H1 (cell line): ENCODE data around the gene RBCK1. TPM values are rescaled to one million over a fixed set of nuclear protein-coding genes. Genes with fewer than 3 reads are reported as not detected.

Experiments
- CTCF ChIA-PET: fragments of 300-600 bp; sonication (Branson Sonifier 250); formaldehyde crosslinking; loops from one replicate; lab custom pipeline; 2021; ENCODE audit not compliant: partially characterized antibody; lab: Charles Lee
- POLR2A ChIA-PET: fragments of 300-600 bp; sonication (Branson Sonifier 250); formaldehyde crosslinking; loops from one replicate; lab custom pipeline; 2021; ENCODE audit warnings: inconsistent platforms; ENCODE audit not compliant: partially characterized antibody; lab: Charles Lee
- DNase-seq, 2 experiments: peaks; one replicate each; pipeline versions ENCODE4 v3.0.0 to v3.0.0-alpha.2; 2010 to 2022; ENCODE audit warnings: low spot score in 2 of 2, low read depth in 1 of 2, mixed read lengths in 1 of 2
- FAIRE-seq: peaks from 2 replicates; lab custom pipeline; 2011; peaks lifted over from hg19 to GRCh38; lab: Jason Lieb, UNC
- H2AFZ ChIP-seq: 2 replicates; pipeline ENCODE4 v1.8.1; 2012; ENCODE audit warnings: low read length, inconsistent platforms
- H2AK5ac ChIP-seq: 2 replicates; pipeline ENCODE4 v1.6.1; 2013; ENCODE audit warnings: low read depth, low read length
- H2BK120ac ChIP-seq: replicated peaks from 2 replicates; pipeline ENCODE3; 2013; ENCODE audit warnings: low read depth, low read length, inconsistent platforms
- H2BK12ac ChIP-seq: 2 replicates; pipeline ENCODE4 v1.6.1; 2013; ENCODE audit warnings: low read depth, low read length
- H2BK15ac ChIP-seq: 2 replicates; pipeline ENCODE4 v1.6.1; 2013; ENCODE audit warnings: low read length
- H2BK20ac ChIP-seq: 2 replicates; pipeline ENCODE4 v1.6.1; 2013; ENCODE audit warnings: low read length
- H2BK5ac ChIP-seq: 2 replicates; pipeline ENCODE4 v1.6.1; 2013; ENCODE audit warnings: low read depth, low read length
- H3K14ac ChIP-seq: 2 replicates; pipeline ENCODE4 v1.6.1; 2013; ENCODE audit warnings: inconsistent platforms; ENCODE audit not compliant: insufficient read length
- H3K18ac ChIP-seq: 2 replicates; pipeline ENCODE4 v1.6.1; 2013; ENCODE audit warnings: low read length; ENCODE audit errors: extremely low read depth
- H3K23ac ChIP-seq: 2 replicates; pipeline ENCODE4 v1.6.1; 2013; ENCODE audit warnings: inconsistent platforms; ENCODE audit not compliant: insufficient read length
- H3K23me2 ChIP-seq: 2 replicates; pipeline ENCODE4 v1.6.1; 2013; ENCODE audit warnings: low read depth, low read length
- H3K27ac ChIP-seq: 2 replicates; pipeline ENCODE4 v1.6.1; 2011; ENCODE audit warnings: low read depth, low read length, inconsistent platforms
- H3K27me3 ChIP-seq, 4 experiments: replicated peaks in 1 of 4; 1 replicate in 1 of 4; 2 replicates in 3 of 4; pipeline versions ENCODE4 v1.6.1 to v1.8.1; 2011 to 2013; ENCODE audit warnings: low read length in 3 of 4, mild to moderate bottlenecking in 3 of 4, inconsistent platforms in 2 of 4, mixed read lengths in 2 of 4, moderate library complexity in 1 of 4; ENCODE audit not compliant: control insufficient read depth in 3 of 4, insufficient read depth in 3 of 4; ENCODE audit errors: extremely low read depth in 1 of 4
- H3K36me3 ChIP-seq, 4 experiments: 2 replicates each; pipeline versions ENCODE4 v1.6.1 to v1.8.1; 2011 to 2013; ENCODE audit warnings: mild to moderate bottlenecking in 4 of 4, low read length in 3 of 4, moderate library complexity in 2 of 4, control low read depth in 1 of 4, inconsistent platforms in 1 of 4; ENCODE audit not compliant: insufficient read depth in 4 of 4, control insufficient read depth in 2 of 4
- H3K4ac ChIP-seq: replicated peaks from 2 replicates; pipeline ENCODE3; 2013; ENCODE audit warnings: low read length, low read depth, mixed read lengths, inconsistent platforms; ENCODE audit not compliant: insufficient read length
- H3K4me1 ChIP-seq, 4 experiments: replicated peaks in 1 of 4; 1 replicate in 1 of 4; 2 replicates in 3 of 4; pipeline versions ENCODE4 v1.6.1 to v1.8.1; 2011 to 2013; ENCODE audit warnings: low read length in 3 of 4, inconsistent platforms in 2 of 4, mixed read lengths in 1 of 4; ENCODE audit not compliant: insufficient read depth in 4 of 4, control insufficient read depth in 3 of 4
- H3K4me2 ChIP-seq, 2 experiments: 2 replicates each; pipeline versions ENCODE4 v1.6.1 to v1.8.1; 2011 to 2013; ENCODE audit warnings: low read depth in 2 of 2, low read length in 2 of 2, control low read depth in 1 of 2, inconsistent platforms in 1 of 2, mild to moderate bottlenecking in 1 of 2; ENCODE audit not compliant: insufficient read depth in 1 of 2
- H3K4me3 ChIP-seq, 4 experiments: fragments of 200-600, 300-600 bp in 1 of 4; sonication (generic), shearing (Covaris generic), sonication (Bioruptor Twin) in 1 of 4; 2 replicates each; pipeline versions ENCODE4 v1.5.1 to v1.8.1; 2011 to 2016; ENCODE audit warnings: low read length in 4 of 4, low read depth in 3 of 4, control low read depth in 2 of 4, inconsistent platforms in 2 of 4, mild to moderate bottlenecking in 2 of 4, mixed read lengths in 1 of 4, moderate library complexity in 1 of 4; ENCODE audit not compliant: insufficient read depth in 2 of 4; ENCODE audit errors: extremely low read depth in 1 of 4
- H3K56ac ChIP-seq: replicated peaks from 2 replicates; pipeline ENCODE3; 2013; ENCODE audit warnings: low read depth, mild to moderate bottlenecking, mixed read lengths, low read length, inconsistent platforms; ENCODE audit not compliant: insufficient read length
- H3K79me1 ChIP-seq: 2 replicates; pipeline ENCODE4 v1.6.1; 2013; ENCODE audit warnings: low read depth, low read length, control low read depth
- H3K79me2 ChIP-seq, 2 experiments: 2 replicates each; pipeline versions ENCODE4 v1.6.1 to v1.8.1; 2012 to 2013; ENCODE audit warnings: low read length in 2 of 2, mild to moderate bottlenecking in 2 of 2, inconsistent platforms in 1 of 2; ENCODE audit not compliant: insufficient read depth in 2 of 2, control insufficient read depth in 1 of 2
- H3K9ac ChIP-seq, 4 experiments: replicated peaks in 1 of 4; 1 replicate in 1 of 4; 2 replicates in 3 of 4; pipeline versions ENCODE4 v1.6.1 to v1.8.1; 2011 to 2013; ENCODE audit warnings: low read depth in 3 of 4, low read length in 3 of 4, control low read depth in 2 of 4, mild to moderate bottlenecking in 2 of 4, moderate library complexity in 2 of 4, inconsistent platforms in 1 of 4; ENCODE audit errors: extremely low read depth in 1 of 4
- H3K9me3 ChIP-seq, 2 experiments: 2 replicates each; pipeline versions ENCODE4 v1.6.1 to v1.8.1; 2012 to 2013; ENCODE audit warnings: mild to moderate bottlenecking in 2 of 2, moderate library complexity in 2 of 2, control low read depth in 1 of 2, inconsistent platforms in 1 of 2, low read depth in 1 of 2, low read length in 1 of 2, mixed read lengths in 1 of 2; ENCODE audit not compliant: insufficient read depth in 2 of 2
- H4K20me1 ChIP-seq, 2 experiments: replicated peaks in 1 of 2; 2 replicates each; pipeline versions ENCODE3 to v1.8.1; 2011 to 2013; ENCODE audit warnings: inconsistent platforms in 2 of 2, low read length in 2 of 2, mild to moderate bottlenecking in 1 of 2; ENCODE audit not compliant: insufficient read depth in 2 of 2, control insufficient read depth in 1 of 2
- H4K5ac ChIP-seq: 2 replicates; pipeline ENCODE4 v1.6.1; 2013; ENCODE audit warnings: low read length, low read depth, mixed read lengths, inconsistent platforms; ENCODE audit not compliant: insufficient read length
- H4K8ac ChIP-seq: 2 replicates; pipeline ENCODE4 v1.8.0; 2013; ENCODE audit warnings: mild to moderate bottlenecking, moderate library complexity, low read length, inconsistent platforms; ENCODE audit not compliant: insufficient read depth; ENCODE audit errors: extremely low read depth
- H4K91ac ChIP-seq: replicated peaks from 2 replicates; pipeline ENCODE3; 2013; ENCODE audit warnings: low read length, mixed read lengths, inconsistent platforms; ENCODE audit not compliant: insufficient read length
- ATF3 ChIP-seq: IDR thresholded peaks from 2 replicates; pipeline ENCODE4 v1.6.1; 2011; ENCODE audit warnings: low read depth, mild to moderate bottlenecking, low read length; ENCODE audit not compliant: insufficient read depth
- BRCA1 ChIP-seq: IDR thresholded peaks from 2 replicates; pipeline ENCODE4 v1.6.1; 2012; ENCODE audit warnings: low read depth, low read length, improper control_type of control experiment
- CEBPB ChIP-seq: IDR thresholded peaks from 2 replicates; pipeline ENCODE4 v1.6.1; 2012; ENCODE audit warnings: low read depth, low read length
- CHD1 ChIP-seq: IDR thresholded peaks from 2 replicates; pipeline ENCODE4 v1.6.1; 2012; ENCODE audit warnings: low read depth, low read length, improper control_type of control experiment
- FOSL1 ChIP-seq: IDR thresholded peaks from 2 replicates; pipeline ENCODE4 v1.6.1; 2011; ENCODE audit warnings: mild to moderate bottlenecking, low read depth, low read length, moderate library complexity; ENCODE audit not compliant: insufficient read depth
- KDM5A ChIP-seq: fragments of 200-600 bp; IDR thresholded peaks from 2 replicates; pipeline ENCODE4 v1.7.1; 2012; ENCODE audit warnings: mild to moderate bottlenecking, low read length, inconsistent platforms, mixed read lengths
- POLR2A ChIP-seq, 2 experiments: IDR thresholded peaks; 1 replicate in 1 of 2; 2 replicates in 1 of 2; pipeline ENCODE4 v1.6.1; 2011; ENCODE audit warnings: low read depth in 2 of 2, low read length in 2 of 2, mild to moderate bottlenecking in 2 of 2; ENCODE audit errors: control extremely low read depth in 1 of 2
- SIN3A ChIP-seq, 2 experiments: IDR thresholded peaks in 1 of 2; conservative IDR thresholded peaks in 1 of 2; 2 replicates each; pipeline ENCODE4 v1.6.1; 2011 to 2012; ENCODE audit warnings: low read length in 2 of 2, improper control_type of control experiment in 1 of 2, low read depth in 1 of 2, mild to moderate bottlenecking in 1 of 2
- WGBS, 2 experiments: shearing (Covaris generic) in 1 of 2; methylation state at CpG; one replicate each; pipeline versions ENCODE4 v1.1.6 to v1.1.7; 2013 to 2015; ENCODE audit warnings: low lambda C conversion rate in 2 of 2, mixed read lengths in 2 of 2, inconsistent platforms in 1 of 2, low coverage in 1 of 2, missing lambda C conversion rate in 1 of 2; ENCODE audit not compliant: insufficient replicate concordance in 2 of 2, insufficient coverage in 1 of 2, insufficient read length in 1 of 2; ENCODE audit errors: extremely low coverage in 1 of 2, missing lambda C conversion rate in 1 of 2; 5-methylcytosine and 5-hydroxymethylcytosine counted together
- polyA plus RNA-seq, 7 experiments: library from polyadenylated mRNA; depleted of rRNA in 3 of 7; stranded (reverse) in 5 of 7; unstranded in 2 of 7; fragments of >200 nt in 5 of 7; fragments of 200-250 nt in 2 of 7; gene quantifications; 1 replicate in 5 of 7; 2 replicates in 1 of 7; 4 replicates in 1 of 7; pipeline versions ENCODE4 v1.2.1 to v1.2.3, GENCODE V29; 2011 to 2013; ENCODE audit warnings: missing spikeins in 2 of 7, mixed read lengths in 2 of 7
- total RNA-seq: library from RNA; stranded (reverse); fragmentation: NEBNext Ultra II Directional; extraction: Animal tissue kit (Norgen Biotek cat#: 25700); gene quantifications from 2 replicates; pipeline ENCODE4 v1.2.1, GENCODE V29; 2021
- TF ChIP-seq, protein P1 (sequence below): IDR thresholded peaks from 2 replicates; pipeline ENCODE4 v1.6.1; 2011; ENCODE audit warnings: low read length, improper control_type of control experiment

The RBCK1 gene
- total and polyA plus RNA-seq, 2 of the 8 experiments (the other 6 are each of a cell fraction or from before 2014, with no cell fraction given) = 43.1 to 54.7 TPM

DNA sequence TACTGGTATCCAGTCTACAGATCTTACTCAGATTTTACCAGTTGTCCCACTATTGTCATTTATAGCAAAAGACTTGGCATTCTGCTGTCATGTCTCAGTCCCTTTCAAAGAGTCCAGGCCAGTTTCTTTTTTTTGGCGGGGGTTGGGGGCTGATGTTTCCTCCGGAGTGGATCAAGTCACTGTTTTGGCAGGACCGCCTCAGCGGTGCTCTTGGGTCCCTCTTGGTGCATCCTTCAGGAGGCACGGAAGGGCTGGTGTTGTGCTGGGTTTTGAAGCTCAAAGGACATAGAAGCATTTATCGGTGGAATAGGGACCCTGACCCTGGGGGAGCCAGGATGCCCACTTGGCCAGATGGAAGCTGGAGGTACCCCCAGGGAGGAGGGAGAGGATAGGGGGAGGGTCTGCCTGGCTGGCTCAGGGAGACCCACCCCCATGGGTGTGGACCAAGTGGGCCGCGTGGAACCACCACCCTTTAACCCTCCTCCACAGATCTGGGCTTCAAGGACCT is 10.8 kb downstream of the RBCK1 start:
- no peak overlapping the region for H2BK120ac ChIP-seq
- no peak for TF ChIP-seq FOSL1
- no peak for TF ChIP-seq ATF3
- TF ChIP-seq, protein P1, sequence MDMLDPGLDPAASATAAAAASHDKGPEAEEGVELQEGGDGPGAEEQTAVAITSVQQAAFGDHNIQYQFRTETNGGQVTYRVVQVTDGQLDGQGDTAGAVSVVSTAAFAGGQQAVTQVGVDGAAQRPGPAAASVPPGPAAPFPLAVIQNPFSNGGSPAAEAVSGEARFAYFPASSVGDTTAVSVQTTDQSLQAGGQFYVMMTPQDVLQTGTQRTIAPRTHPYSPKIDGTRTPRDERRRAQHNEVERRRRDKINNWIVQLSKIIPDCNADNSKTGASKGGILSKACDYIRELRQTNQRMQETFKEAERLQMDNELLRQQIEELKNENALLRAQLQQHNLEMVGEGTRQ = no peak
- TF ChIP-seq CEBPB = no peak
- no peak for TF ChIP-seq SIN3A (conservative IDR thresholded peaks at IDR 0.05 in 1 of 2, IDR thresholded peaks at IDR 0.05 in 1 of 2; ENCODE audit: low read depth in 1 of 2, low read length in 2 of 2)
- TF ChIP-seq POLR2A (IDR thresholded peaks at IDR 0.05; ENCODE audit: control extremely low read depth in 1 of 2, low read depth in 2 of 2, low read length in 2 of 2) = no peak
- TF ChIP-seq BRCA1 = no peak
- no peak for TF ChIP-seq KDM5A
- no peak for TF ChIP-seq CHD1

More for the DNA sequence above, 10.8 kb downstream of the RBCK1 start:
- Histone ChIP-seq H2AFZ (no peak overlapping the region), H3K4me1 (no peaks in the 10 kb centered on the region; a peak in 3 of 7 replicates), H3K18ac (no peak overlapping the region), H3K56ac (no peak overlapping the region), H2BK15ac (no peak overlapping the region), H2BK5ac (no peak overlapping the region), H3K4me2 (no peak overlapping the region), H4K20me1 (peaks cover 0 to 13% of the 10 kb centered on the region in 2 experiments), H4K8ac (no peak overlapping the region), H3K14ac (no peak overlapping the region), H4K91ac (no peak overlapping the region), H3K27ac (no peak overlapping the region), H3K36me3 (peaks cover 3 to 31% (median 20%) of the 10 kb centered on the region in 4 experiments; a peak in 7 of 8 replicates), H2AK5ac (no peak overlapping the region), H2BK20ac (no peak overlapping the region), H3K27me3 (no peaks in the 10 kb centered on the region), H3K79me2 (no peaks in the 10 kb centered on the region), H3K4me3 (no peak overlapping the region), H3K23me2 (no peaks in the 10 kb centered on the region), H3K4ac (no peak overlapping the region), H3K23ac (no peak overlapping the region), H2BK12ac (no peak overlapping the region), H3K79me1 (no peaks in the 10 kb centered on the region; the same call in 1 of the 2 replicates), H3K9me3 (peaks cover 0 to 8% of the 10 kb centered on the region in 2 experiments; a peak in 1 of 4 replicates), H3K9ac (no peak overlapping the region), H4K5ac (no peak overlapping the region)
- FAIRE-seq (no peak), DNase-seq (no peak)
- ChIA-PET POLR2A (interaction anchor here (1.5 kb wide), 1 partner anchor 13 kb away, joined by 3 read pairs; no protein-coding TSS in a partner anchor), CTCF (no interaction called here)
- WGBS, 2 experiments = 95% methylated on average over 8 of the region's 8 CpGs; no CpG with 5 or more reads in 1 of the 2 experiments
